ENCODE measurements around the gene TSPAN16.

GRCh38 chr19:11296264-11296663, 304 bp downstream of the TSPAN16 start:
- TF ChIP-seq, protein P1, sequence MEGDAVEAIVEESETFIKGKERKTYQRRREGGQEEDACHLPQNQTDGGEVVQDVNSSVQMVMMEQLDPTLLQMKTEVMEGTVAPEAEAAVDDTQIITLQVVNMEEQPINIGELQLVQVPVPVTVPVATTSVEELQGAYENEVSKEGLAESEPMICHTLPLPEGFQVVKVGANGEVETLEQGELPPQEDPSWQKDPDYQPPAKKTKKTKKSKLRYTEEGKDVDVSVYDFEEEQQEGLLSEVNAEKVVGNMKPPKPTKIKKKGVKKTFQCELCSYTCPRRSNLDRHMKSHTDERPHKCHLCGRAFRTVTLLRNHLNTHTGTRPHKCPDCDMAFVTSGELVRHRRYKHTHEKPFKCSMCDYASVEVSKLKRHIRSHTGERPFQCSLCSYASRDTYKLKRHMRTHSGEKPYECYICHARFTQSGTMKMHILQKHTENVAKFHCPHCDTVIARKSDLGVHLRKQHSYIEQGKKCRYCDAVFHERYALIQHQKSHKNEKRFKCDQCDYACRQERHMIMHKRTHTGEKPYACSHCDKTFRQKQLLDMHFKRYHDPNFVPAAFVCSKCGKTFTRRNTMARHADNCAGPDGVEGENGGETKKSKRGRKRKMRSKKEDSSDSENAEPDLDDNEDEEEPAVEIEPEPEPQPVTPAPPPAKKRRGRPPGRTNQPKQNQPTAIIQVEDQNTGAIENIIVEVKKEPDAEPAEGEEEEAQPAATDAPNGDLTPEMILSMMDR (IDR thresholded peaks at IDR 0.05) = no peak
- TF ChIP-seq POLR2A (IDR thresholded peaks at IDR 0.05) = no peak

Data from esophagus squamous epithelium (tissue), 4 donors.